Neural cell (in vitro differentiated cells): ENCODE measurements around the gene MLLT3.

Source experiments
- MXI1 ChIP-seq: fragments of 450-650 bp; conservative IDR thresholded peaks from 2 replicates; pipeline ENCODE4 v1.6.1; 2014; ENCODE audit warnings: antibody characterized with exemption, mild to moderate bottlenecking; ENCODE audit not compliant: poor library complexity, severe bottlenecking
- SMC3 ChIP-seq: fragments of 450-650 bp; conservative IDR thresholded peaks from 2 replicates; pipeline ENCODE4 v1.6.1; 2014; ENCODE audit warnings: antibody characterized with exemption, mild to moderate bottlenecking, moderate library complexity; ENCODE audit not compliant: poor library complexity
- TF ChIP-seq, protein P1 (sequence below): fragments of 450-650 bp; IDR thresholded peaks from 2 replicates; pipeline ENCODE4 v1.5.1; 2014; ENCODE audit warnings: antibody characterized with exemption, mild to moderate bottlenecking, moderate library complexity; ENCODE audit not compliant: poor library complexity, severe bottlenecking

DNA sequence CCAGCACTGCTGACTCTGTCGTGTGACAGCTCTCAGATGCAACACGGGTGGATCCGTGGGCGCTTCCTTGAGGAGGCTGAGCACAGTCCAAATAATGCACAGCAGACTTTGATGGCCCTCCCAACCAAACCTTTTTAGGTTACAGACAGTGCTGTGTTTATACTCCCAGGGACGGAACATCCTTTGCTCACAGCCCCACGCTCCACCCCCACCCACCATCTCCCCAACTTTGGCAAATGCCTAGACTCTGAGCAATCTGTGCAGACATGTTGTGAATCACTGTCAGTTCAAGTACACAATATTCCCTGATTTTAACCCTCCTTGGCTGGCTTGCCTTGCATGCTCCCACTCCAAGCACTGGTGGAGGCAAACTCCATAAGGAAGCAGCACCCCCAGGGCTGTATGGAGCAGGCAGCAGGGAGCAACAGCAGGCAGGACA lies 324.6 kb downstream of the MLLT3 start:
- no peak for TF ChIP-seq MXI1
- TF ChIP-seq, protein P1, sequence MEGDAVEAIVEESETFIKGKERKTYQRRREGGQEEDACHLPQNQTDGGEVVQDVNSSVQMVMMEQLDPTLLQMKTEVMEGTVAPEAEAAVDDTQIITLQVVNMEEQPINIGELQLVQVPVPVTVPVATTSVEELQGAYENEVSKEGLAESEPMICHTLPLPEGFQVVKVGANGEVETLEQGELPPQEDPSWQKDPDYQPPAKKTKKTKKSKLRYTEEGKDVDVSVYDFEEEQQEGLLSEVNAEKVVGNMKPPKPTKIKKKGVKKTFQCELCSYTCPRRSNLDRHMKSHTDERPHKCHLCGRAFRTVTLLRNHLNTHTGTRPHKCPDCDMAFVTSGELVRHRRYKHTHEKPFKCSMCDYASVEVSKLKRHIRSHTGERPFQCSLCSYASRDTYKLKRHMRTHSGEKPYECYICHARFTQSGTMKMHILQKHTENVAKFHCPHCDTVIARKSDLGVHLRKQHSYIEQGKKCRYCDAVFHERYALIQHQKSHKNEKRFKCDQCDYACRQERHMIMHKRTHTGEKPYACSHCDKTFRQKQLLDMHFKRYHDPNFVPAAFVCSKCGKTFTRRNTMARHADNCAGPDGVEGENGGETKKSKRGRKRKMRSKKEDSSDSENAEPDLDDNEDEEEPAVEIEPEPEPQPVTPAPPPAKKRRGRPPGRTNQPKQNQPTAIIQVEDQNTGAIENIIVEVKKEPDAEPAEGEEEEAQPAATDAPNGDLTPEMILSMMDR, result no peak
- no peak for TF ChIP-seq SMC3
